COLO668 (cell line): ENCODE measurements around the gene SQOR.
"Not testable (repeated sequence)": the region's sequence is repeated elsewhere in the genome, so short reads cannot be mapped to it uniquely, and the experiment has no call there.

Experiments used
- DNase-seq: peaks from one replicate; lab custom pipeline; 2025; ENCODE audit not compliant: unreplicated experiment; lab: John Stamatoyannopoulos, UW

Gene SQOR

DNA sequence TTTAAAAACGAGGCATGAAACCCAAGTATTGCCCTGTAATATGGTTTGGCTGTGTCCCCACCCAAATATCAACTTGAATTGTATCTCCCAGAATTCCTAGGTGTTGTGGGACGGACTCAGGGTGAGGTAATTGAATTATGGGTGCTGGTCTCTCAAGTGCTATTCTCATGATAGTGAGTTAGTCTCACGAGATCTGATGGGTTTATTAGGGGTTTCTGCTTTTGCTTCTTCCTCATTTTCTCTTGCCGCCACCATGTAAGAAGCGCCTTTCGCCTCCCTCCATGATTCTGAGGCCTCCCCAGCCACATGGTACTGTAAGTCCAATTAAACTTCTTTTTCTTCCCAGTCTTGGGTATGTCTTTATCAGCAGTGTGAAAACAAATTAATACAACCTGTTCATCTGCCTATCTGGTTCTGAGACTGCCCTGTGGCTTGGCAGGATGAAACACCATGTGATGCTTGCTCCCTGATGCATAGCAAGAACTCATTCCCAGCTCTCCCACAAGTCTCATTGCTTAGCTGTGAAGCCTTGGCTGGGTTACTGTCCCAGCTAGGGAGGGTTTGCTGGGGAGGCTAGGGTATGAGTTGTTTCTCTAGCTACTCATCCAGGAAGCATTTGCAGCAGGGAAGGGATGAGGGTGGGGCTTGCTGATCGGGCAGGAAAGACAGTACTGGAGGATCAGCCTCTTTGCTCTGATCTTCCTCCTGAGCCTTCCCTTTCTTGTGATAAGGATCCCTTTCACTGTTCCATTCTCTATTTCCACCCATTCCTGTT lies 3.7 kb upstream of the SQOR start:
- DNase-seq, result no peak

DNA sequence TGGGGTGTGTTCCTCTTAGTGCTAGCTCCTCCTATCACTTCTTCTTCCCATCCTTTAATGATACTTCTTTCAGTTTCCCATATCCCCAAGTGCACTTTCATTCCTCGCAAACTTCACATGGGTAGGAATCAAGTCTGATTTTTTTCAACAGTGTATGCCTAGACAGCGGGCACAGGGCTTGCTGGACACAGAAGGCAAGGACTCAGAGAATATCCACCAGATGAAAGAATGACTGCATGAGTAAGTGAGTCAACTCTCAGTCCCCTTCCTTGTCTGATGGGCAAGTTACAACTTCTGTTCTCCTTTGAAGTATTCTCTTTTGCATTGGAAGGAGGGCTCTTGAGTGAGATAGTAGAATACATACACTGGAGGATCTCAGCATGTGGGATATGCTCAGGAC lies 3.1 kb upstream of the SQOR start:
- DNase-seq, result no peak

- peak; percentile 53 for DNase-seq
These were observed 386 bp downstream of the SQOR start for GRCh38 chr15:45635191-45635638.

DNA sequence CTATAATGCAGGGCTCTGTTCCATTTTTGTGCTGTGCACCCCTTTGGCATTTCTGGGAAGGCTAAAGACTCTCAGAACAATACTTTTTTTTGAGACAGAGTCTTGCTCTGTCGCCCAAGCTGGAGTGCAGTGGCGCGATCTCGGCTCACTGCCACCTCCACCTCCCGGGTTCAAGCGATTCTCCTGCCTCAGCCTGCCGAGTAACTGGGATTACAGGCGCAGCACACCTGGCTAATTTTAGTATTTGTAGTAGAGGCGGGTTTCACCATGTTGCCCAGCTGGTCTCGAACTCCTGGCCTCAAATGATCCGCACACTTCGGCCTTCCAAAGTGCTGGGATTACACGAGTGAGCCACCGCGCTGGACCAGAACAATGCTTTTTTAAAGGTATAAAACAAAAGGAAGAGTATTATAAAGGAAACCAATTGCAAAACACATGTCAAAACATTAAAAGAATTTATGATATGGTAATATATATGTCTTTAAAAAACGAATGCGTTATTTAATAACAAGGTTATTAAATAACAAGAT lies 999 bp downstream of the SQOR start:
- no peak for DNase-seq

DNA sequence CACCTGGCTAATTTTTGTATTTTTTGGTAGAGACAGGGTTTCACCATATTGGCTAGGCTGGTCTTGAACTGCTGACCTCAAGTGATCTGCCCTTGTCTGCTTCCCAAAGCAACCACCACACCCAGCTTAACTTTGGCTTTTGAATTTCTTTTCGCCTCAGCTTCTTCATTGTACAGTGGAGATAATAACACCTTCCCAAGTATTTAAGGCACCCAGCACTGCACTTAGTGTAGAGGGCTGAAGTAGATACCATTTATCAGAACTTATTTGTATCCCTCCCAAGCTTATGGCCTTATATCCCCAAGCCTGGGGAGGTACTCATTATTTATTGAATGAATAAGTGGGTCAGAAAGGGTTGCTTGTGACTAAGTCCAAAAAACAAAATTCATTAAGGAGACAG lies 2.3 kb downstream of the SQOR start:
- no peak for DNase-seq

DNA sequence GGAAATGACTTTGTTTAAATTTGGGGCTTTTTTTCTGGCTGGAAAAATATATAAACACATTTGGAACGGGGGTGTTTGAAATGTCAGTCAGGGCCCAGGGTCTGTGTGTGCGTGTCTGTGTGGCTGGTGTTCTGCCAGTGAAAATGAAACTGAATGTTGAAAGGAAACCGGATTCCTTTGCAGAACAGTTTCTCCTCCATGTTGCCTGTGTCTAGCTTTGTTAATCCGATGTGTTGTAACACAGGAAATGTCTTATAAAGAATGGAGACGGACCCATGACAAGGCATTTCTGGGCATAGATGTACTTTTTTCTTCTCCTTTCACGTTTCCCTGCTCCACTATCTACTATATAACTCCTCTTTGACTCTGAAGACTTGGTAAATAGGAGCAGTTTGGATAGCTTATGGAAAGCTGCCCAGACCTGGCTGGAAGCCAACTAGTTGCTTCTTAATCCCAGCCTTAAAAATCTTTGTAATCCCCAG lies 2.8 kb downstream of the SQOR start:
- DNase-seq, result no peak

- DNase-seq, result no peak
These were observed 5.8 kb downstream of the SQOR start for GRCh38 chr15:45640616-45641015.

- no peak for DNase-seq
These were observed 6.5 kb downstream of the SQOR start for GRCh38 chr15:45641374-45641781.

DNA sequence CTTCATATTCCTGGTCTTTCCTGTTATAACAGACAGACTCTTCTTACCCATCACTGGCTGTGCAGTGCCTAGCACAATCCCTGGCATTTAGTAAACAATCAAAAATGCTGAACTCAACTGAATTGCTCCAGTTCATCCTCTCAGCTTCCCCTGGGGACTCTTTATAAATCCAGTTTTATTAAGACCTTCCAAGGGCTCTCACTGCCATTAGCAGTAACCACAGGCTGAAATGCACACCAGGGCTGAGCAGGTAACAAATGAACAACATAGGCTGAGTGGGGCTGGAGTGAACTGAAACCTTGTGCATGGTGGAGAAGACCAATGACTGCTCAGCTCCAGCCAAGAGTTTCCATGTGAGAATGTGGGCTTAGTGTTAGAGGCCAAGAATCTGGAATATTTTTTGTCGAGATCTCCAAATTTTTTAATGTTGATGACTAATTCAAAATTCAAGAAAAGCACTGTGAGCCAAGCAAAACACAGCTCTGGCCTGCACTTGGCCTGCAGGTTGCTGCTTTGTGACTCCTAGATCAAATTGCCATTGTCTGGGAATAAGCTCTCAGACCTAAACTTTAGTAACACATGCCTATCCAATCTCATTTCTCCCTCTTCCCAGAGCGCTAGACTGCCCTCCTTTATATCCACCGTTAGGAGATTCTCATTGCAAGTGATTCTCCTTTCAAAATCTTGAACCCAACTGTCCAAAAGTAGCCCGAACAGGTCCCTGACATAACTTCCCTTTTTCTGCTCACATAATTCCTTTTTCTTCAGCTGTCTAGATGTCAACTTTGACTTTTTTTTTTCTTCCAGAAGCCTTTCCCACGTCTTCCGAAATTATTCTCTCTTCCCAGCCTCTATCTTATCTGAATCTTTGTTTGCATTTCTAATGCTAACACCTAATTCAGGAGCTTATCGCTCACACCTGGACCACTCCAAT lies 7.4 kb downstream of the SQOR start:
- DNase-seq, result no peak

DNA sequence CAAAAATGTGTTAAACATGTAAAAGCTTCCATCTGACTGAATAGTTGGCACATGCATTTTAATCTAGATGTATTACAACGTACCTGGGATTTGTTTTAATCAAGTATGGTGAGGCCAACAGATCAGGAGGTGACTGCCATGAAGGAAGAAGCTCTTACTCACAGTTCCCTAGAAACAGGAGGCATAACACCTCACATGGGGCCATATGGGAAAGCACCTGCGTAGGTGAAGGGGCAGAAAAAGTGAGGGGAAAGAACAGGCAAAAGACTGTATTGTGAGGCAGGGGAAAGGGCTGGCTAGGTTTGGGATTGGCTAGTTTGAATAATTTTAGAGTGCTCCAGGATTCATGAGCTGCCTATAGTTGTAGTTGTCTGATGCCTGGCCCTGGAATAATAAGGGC lies 9.6 kb downstream of the SQOR start:
- no peak for DNase-seq

GRCh38 chr15:45645026-45645980 lies 10.5 kb downstream of the SQOR start:
- DNase-seq, result no peak

- DNase-seq, result no peak
These were observed 11.4 kb downstream of the SQOR start for GRCh38 chr15:45646220-45646619.

DNA sequence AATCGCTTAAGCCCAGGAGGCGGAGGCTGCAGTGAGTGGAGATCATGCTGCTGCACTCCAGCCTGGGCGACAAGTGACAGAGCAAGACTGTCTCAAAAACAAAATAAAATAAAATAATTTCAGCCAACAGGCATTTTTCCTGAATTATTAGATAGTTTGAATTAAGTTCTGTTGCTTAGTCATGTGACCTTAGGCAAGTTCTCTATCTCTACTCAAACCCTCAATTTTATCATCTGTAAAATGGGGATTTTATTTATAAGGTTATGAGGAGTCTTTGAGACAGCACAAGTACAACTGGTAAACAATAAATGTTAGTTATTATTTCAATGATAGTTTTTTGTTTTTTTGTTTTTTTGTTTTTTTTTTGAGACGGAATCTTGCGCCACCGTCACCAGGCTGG lies 13.0 kb downstream of the SQOR start:
- DNase-seq, result no peak

DNA sequence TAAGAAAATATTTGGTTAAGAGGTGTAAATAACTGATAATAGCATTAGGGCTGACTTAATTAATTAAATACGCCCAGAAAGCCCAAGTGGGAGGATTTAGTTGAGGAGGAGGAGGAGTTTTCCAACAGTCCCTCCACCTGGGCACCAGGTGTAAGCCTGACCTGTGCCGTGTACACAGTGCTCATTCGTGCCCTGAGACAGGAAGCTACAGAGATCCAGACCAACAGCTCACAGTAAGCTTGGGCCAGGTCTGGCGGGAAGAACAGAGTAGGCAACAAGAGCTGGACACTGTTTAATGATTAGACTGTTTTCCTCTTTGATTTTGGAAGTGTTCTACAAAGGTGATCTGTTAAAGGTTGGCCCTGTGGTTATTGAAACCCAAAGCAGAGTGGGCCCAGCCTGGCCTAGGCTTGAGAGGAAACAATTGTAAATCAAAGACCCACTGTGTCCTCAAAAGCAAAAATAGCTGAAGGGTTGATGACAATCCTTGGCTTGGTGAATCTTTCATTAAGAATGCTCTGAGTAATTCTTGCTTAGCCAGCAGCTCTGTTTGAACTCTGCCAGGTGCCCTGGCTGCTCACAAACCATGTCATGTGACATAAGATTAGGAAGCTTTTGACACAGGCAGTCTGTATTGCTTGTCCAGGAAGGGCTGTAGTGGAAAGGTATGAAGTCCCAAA lies 13.8 kb downstream of the SQOR start:
- DNase-seq, result peak; percentile 41

- DNase-seq, result not testable (repeated sequence)
These were observed 15.2 kb downstream of the SQOR start for GRCh38 chr15:45650007-45650406.

DNA sequence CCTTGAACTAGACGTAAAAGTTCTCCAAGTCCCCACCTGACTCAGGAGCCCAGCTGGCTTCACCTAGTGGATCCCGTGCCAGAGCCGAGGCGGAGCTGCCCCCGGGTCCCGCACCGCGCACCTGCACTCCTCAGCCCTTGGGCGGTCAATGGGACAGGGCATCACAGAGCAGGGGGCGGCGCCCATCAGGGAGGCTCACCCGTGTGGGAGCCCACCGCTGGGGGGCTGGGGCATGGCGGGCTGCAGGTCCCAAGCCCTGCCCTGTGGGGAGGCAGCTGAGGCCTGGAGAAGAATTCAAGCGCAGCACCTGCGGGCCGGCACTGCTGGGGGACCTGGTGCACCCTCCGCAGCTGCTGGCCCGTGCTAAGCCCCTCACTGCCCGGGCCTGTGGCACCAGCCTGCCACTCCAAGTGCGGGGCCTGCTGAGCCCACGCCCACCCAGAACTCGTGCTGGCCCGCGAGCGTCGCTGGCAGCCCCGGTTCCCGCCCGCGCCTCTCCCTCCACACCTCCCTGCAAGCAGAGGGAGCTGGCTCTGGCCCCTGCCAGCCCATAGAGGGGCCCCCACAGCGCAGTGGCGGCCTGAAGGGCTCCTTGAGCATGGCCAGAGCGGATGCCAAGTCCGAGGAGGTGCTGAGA lies 16.2 kb downstream of the SQOR start:
- no peak for DNase-seq

GRCh38 chr15:45653702-45654424 lies 19.0 kb downstream of the SQOR start:
- no peak for DNase-seq

GRCh38 chr15:45654749-45655148 lies 19.9 kb downstream of the SQOR start:
- DNase-seq, result no peak

- DNase-seq, result no peak
These were observed 22.4 kb downstream of the SQOR start for GRCh38 chr15:45657254-45657653.
